ENCODE data around the gene AAR2. TPM values are rescaled to one million over a fixed set of nuclear protein-coding genes. Genes with fewer than 3 reads are reported as not detected.
A peak's percentile ranks its signal among the peaks of the same experiment; 100 is the strongest.

AAR2 gene
- total RNA-seq, 1 donor from 2014 or later, result 30.2 TPM

- TF ChIP-seq, protein P1, sequence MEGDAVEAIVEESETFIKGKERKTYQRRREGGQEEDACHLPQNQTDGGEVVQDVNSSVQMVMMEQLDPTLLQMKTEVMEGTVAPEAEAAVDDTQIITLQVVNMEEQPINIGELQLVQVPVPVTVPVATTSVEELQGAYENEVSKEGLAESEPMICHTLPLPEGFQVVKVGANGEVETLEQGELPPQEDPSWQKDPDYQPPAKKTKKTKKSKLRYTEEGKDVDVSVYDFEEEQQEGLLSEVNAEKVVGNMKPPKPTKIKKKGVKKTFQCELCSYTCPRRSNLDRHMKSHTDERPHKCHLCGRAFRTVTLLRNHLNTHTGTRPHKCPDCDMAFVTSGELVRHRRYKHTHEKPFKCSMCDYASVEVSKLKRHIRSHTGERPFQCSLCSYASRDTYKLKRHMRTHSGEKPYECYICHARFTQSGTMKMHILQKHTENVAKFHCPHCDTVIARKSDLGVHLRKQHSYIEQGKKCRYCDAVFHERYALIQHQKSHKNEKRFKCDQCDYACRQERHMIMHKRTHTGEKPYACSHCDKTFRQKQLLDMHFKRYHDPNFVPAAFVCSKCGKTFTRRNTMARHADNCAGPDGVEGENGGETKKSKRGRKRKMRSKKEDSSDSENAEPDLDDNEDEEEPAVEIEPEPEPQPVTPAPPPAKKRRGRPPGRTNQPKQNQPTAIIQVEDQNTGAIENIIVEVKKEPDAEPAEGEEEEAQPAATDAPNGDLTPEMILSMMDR (conservative IDR thresholded peaks at IDR 0.05; ENCODE audit: low read depth, low read length), result peak; percentile 13
- no peak overlapping the region for H3K4me3 ChIP-seq (ENCODE audit: low read depth, low read length)
- DNase-seq (ENCODE audit: low read depth), result no peak
Observed at GRCh38 chr20:36217226-36217625, 19.1 kb upstream of the AAR2 start.

DNA sequence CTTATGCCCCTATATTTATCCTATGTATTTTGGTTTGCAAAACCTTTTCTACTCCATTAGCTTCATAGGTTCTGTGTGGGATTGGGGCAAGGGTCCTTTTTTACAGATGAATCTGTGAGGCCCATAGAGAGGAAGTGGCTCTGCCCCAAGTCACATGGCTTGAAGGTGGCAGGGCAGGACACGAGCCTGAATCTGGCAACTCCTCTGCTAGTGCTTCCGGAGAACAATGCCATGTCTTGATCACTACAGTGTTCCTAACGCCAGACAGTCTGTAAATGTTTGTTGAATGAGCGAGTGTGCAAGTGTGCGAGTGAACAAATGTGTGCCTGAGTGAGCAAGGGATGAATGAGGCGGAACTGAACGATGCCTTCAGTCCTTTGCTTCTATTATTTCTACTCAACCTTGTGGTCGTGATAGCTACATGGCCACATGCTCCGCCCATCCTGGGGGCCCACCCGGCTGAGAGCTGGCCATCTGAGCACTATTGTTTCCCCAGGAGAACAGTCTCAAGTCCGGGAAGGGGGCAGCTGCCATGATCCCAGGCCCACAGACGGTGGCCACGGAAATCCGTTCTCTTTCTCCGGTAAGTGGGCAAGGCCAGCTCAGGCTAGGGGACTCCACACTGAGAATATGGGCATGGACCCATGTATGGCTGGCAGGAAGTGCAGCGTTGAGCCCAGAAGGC is 17.8 kb upstream of the AAR2 start:
- H3K4me3 ChIP-seq (ENCODE audit: low read depth, low read length), result no peak overlapping the region
- TF ChIP-seq, protein P1 (conservative IDR thresholded peaks at IDR 0.05; ENCODE audit: low read depth, low read length), result no peak
- DNase-seq (ENCODE audit: low read depth), result no peak

GRCh38 chr20:36219671-36220220 is 16.5 kb upstream of the AAR2 start:
- no peak overlapping the region for H3K4me3 ChIP-seq (ENCODE audit: low read depth, low read length)
- DNase-seq (ENCODE audit: low read depth), result no peak
- TF ChIP-seq, protein P1 (conservative IDR thresholded peaks at IDR 0.05; ENCODE audit: low read depth, low read length), result no peak

- no peak overlapping the region for H3K4me3 ChIP-seq (ENCODE audit: low read depth, low read length)
- TF ChIP-seq, protein P1 (conservative IDR thresholded peaks at IDR 0.05; ENCODE audit: low read depth, low read length), result no peak
- DNase-seq (ENCODE audit: low read depth), result no peak
Observed at GRCh38 chr20:36225666-36226065, 10.6 kb upstream of the AAR2 start.

- TF ChIP-seq, protein P1 (conservative IDR thresholded peaks at IDR 0.05; ENCODE audit: low read depth, low read length), result no peak
- DNase-seq (ENCODE audit: low read depth), result no peak
- H3K4me3 ChIP-seq (ENCODE audit: low read depth, low read length), result no peak overlapping the region
Observed at GRCh38 chr20:36228770-36229169, 7.5 kb upstream of the AAR2 start.

DNA sequence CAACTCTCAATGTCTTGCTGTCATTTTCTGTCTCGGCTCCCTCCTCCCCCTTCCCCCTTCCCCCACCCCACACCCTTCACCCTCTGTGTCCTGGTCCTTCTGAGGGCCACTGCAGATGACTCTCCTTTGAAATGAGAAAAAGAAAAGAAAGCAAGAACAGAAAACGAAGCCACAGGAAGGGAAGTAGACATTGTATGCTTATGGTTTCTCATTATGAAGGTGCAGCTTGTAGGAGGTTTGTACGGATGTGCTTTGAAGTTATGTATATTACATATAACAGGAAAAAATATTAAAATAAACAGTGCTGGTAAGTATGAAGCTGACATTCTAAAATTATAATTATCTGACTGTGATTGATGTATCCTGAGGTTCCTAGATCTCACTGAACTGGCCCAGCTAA is 6.3 kb upstream of the AAR2 start:
- H3K4me3 ChIP-seq (ENCODE audit: low read depth, low read length), result no peak overlapping the region
- TF ChIP-seq, protein P1 (conservative IDR thresholded peaks at IDR 0.05; ENCODE audit: low read depth, low read length), result no peak
- no peak for DNase-seq (ENCODE audit: low read depth)

- no peak for DNase-seq (ENCODE audit: low read depth)
- TF ChIP-seq, protein P1 (conservative IDR thresholded peaks at IDR 0.05; ENCODE audit: low read depth, low read length), result no peak
- no peak overlapping the region for H3K4me3 ChIP-seq (ENCODE audit: low read depth, low read length)
Observed at GRCh38 chr20:36231331-36231730, 4.9 kb upstream of the AAR2 start.

Measured in epithelial cell of proximal tubule (primary cell).